Measurements from ENCODE around the gene FIGN. TPM values are rescaled to one million over a fixed set of nuclear protein-coding genes. Genes with fewer than 3 reads are reported as not detected.

FIGN gene
- total and polyA plus RNA-seq, 2 of the 8 experiments (the other 6 are each of a cell fraction or from before 2014, with no cell fraction given), result 5.0 to 22.8 TPM

DNA sequence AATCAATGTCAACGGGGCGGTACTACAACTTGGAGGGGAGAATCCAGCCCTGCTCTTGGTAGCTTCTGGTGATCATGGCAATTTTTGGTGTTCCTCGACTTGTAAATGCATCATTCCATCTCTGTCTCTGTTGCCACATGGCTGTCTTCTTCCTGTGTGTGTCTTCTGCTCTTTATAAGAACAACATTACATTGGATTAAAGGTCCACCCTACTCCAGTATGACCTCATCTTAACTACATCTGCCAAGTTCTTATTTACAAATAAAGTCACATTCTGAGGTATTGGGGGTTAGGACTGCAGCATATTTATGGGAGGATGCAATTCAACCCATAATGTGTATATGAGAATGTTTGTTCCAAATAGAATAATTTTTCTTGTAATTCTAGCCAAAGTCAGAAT, 28.8 kb upstream of the FIGN start:
- H3K36me3 ChIP-seq (ENCODE audit: control insufficient read depth in 2 of 4, insufficient read depth in 4 of 4, low read length in 3 of 4), result no peaks in the 10 kb centered on the region
- H3K79me2 ChIP-seq (ENCODE audit: control insufficient read depth in 1 of 2, insufficient read depth in 2 of 2, low read length in 2 of 2), result no peaks in the 10 kb centered on the region
- H3K27me3 ChIP-seq (replicated peaks in 1 of 4; ENCODE audit: control insufficient read depth in 3 of 4, extremely low read depth in 1 of 4, insufficient read depth in 3 of 4, low read length in 3 of 4), result no peaks in the 10 kb centered on the region
- no peak overlapping the region for H3K14ac ChIP-seq (ENCODE audit: insufficient read length)
- H2AFZ ChIP-seq (ENCODE audit: low read length), result no peak overlapping the region
- no peak overlapping the region for H3K27ac ChIP-seq (ENCODE audit: low read depth, low read length)
- 97% methylated on average over 3 of the region's 3 CpGs; no CpG with 5 or more reads in 1 of the 2 experiments for WGBS, 2 experiments (ENCODE audit: extremely low coverage in 1 of 2, insufficient coverage in 1 of 2, insufficient read length in 1 of 2, insufficient replicate concordance in 2 of 2, low coverage in 1 of 2, low lambda C conversion rate in 2 of 2, missing lambda C conversion rate in 1 of 2)
- H3K23ac ChIP-seq (ENCODE audit: insufficient read length), result no peak overlapping the region
- no peak overlapping the region for H2BK120ac ChIP-seq (replicated peaks; ENCODE audit: low read depth, low read length)
- no peak for TF ChIP-seq SP2 (IDR thresholded peaks at IDR 0.05; ENCODE audit: low read length)
- no peak for TF ChIP-seq ZNF274 (IDR thresholded peaks at IDR 0.05; ENCODE audit: borderline replicate concordance, extremely low read depth, low read length)
- H3K56ac ChIP-seq (replicated peaks; ENCODE audit: insufficient read length, low read depth, low read length), result no peak overlapping the region
- no peaks in the 10 kb centered on the region for H3K4me1 ChIP-seq (replicated peaks in 1 of 4; ENCODE audit: control insufficient read depth in 3 of 4, insufficient read depth in 4 of 4, low read length in 3 of 4)
- H2BK12ac ChIP-seq (ENCODE audit: low read depth, low read length), result no peak overlapping the region
- no peaks in the 10 kb centered on the region for H3K23me2 ChIP-seq (ENCODE audit: low read depth, low read length)
- H4K91ac ChIP-seq (replicated peaks; ENCODE audit: insufficient read length, low read length), result no peak overlapping the region
- H3K4ac ChIP-seq (replicated peaks; ENCODE audit: insufficient read length, low read depth, low read length), result no peak overlapping the region
- H2BK5ac ChIP-seq (ENCODE audit: low read depth, low read length), result no peak overlapping the region
- DNase-seq (ENCODE audit: low read depth in 1 of 2, low spot score in 2 of 2) (no peak), FAIRE-seq (no peak)
- H3K4me2 ChIP-seq (ENCODE audit: insufficient read depth in 1 of 2, low read depth in 2 of 2, low read length in 2 of 2), result no peak overlapping the region
- ChIA-PET POLR2A (ENCODE audit: partially characterized antibody) (interaction anchor here (0.7 kb wide), 1 partner anchor 46 kb away, joined by 3 read pairs; no protein-coding TSS in a partner anchor), CTCF (ENCODE audit: partially characterized antibody) (no interaction called here)
- no peak overlapping the region for H3K9ac ChIP-seq (replicated peaks in 1 of 4; ENCODE audit: extremely low read depth in 1 of 4, low read depth in 3 of 4, low read length in 3 of 4)
- H2BK15ac ChIP-seq (ENCODE audit: low read length), result no peak overlapping the region
- H2BK20ac ChIP-seq (ENCODE audit: low read length), result no peak overlapping the region
- no peak overlapping the region for H4K5ac ChIP-seq (ENCODE audit: insufficient read length, low read depth, low read length)
- H2AK5ac ChIP-seq (ENCODE audit: low read depth, low read length), result no peak overlapping the region
- H3K79me1 ChIP-seq (ENCODE audit: low read depth, low read length), result no peaks in the 10 kb centered on the region
- no peak overlapping the region for H3K4me3 ChIP-seq (ENCODE audit: extremely low read depth in 1 of 4, insufficient read depth in 2 of 4, low read depth in 3 of 4, low read length in 4 of 4)
- H3K18ac ChIP-seq (ENCODE audit: extremely low read depth, low read length), result no peak overlapping the region
- no peaks in the 10 kb centered on the region for H4K20me1 ChIP-seq (replicated peaks in 1 of 2; ENCODE audit: control insufficient read depth in 1 of 2, insufficient read depth in 2 of 2, low read length in 2 of 2)
- H4K8ac ChIP-seq (ENCODE audit: extremely low read depth, insufficient read depth, low read length), result no peak overlapping the region
- no peaks in the 10 kb centered on the region for H3K9me3 ChIP-seq (ENCODE audit: insufficient read depth in 2 of 2, low read depth in 1 of 2, low read length in 1 of 2)

Measured in H1 (cell line).